Stomach (tissue), 19 donors: ENCODE results near the gene ZNF227. TPM values are rescaled to one million over a fixed set of nuclear protein-coding genes. Genes with fewer than 3 reads are reported as not detected.
A peak's percentile ranks its signal among the peaks of the same experiment; 100 is the strongest.

ENCODE experiments used
- DNase-seq, 2 donors: peaks; one replicate each; pipeline versions ENCODE4 v3.0.0 to v3.0.0-alpha.2; 2013 to 2019
- H3K27ac ChIP-seq, 5 donors: fragments of 200-600 bp in 4 of 5; sonication (generic) in 4 of 5; one replicate each; pipeline ENCODE4 v1.5.1; 2013 to 2019; ENCODE audit warnings: mild to moderate bottlenecking in 1 of 5, moderate library complexity in 1 of 5
- H3K27me3 ChIP-seq, 3 donors: fragments of 200-600 bp; sonication (generic); one replicate each; pipeline ENCODE4 v1.5.1; 2017 to 2019; ENCODE audit warnings: mixed run types in 1 of 3
- H3K36me3 ChIP-seq, 4 donors: fragments of 200-600 bp; sonication (generic); 1 replicate in 3 of 4; 2 replicates in 1 of 4; pipeline ENCODE4 v1.5.1; 2016 to 2019
- H3K4me1 ChIP-seq, 4 donors: fragments of 200-600 bp; sonication (generic); one replicate each; pipeline ENCODE4 v1.5.1; 2016 to 2019
- H3K4me3 ChIP-seq, 4 donors: fragments of 200-600 bp; sonication (generic) in 3 of 4; one replicate each; pipeline ENCODE4 v1.5.1; 2016 to 2019; ENCODE audit warnings: mild to moderate bottlenecking in 1 of 4
- H3K9me3 ChIP-seq, 4 donors: fragments of 200-600 bp; sonication (generic); one replicate each; pipeline ENCODE4 v1.5.1; 2016 to 2019
- EP300 ChIP-seq: sonication (generic); formaldehyde crosslinking; IDR thresholded peaks from one replicate; pipeline ENCODE4 v1.6.1; 2017; ENCODE audit warnings: antibody characterized with exemption
- POLR2A ChIP-seq, 4 donors: fragments of 450-650 bp; IDR thresholded peaks; one replicate each; pipeline ENCODE4 v1.6.1; 2016; ENCODE audit warnings: antibody characterized with exemption in 4 of 4, control low read depth in 2 of 4, mild to moderate bottlenecking in 1 of 4, moderate library complexity in 1 of 4
- POLR2AphosphoS5 ChIP-seq, 3 donors: sonication (generic); formaldehyde crosslinking; IDR thresholded peaks; one replicate each; pipeline ENCODE4 v1.6.1; 2016; ENCODE audit warnings: antibody characterized with exemption in 3 of 3
- WGBS, 5 donors: extraction: QIAGEN DNeasy Blood & Tissue Kit in 3 of 5; methylation state at CpG; one replicate each; pipeline versions ENCODE4 v1.1.5 to v1.1.7; 2013 to 2018; 5-methylcytosine and 5-hydroxymethylcytosine counted together
- intact Hi-C: fragments of 100-400 bp; cut with DNase I; formaldehyde crosslinking; loops from one replicate; pipeline ENCODE4 v1.15.1; 2023; ENCODE audit warnings: low total_unique reads
- long read RNA-seq, 10 donors: transcript quantifications; one replicate each; lab custom pipeline, GENCODE V29; 2026
- polyA plus RNA-seq, 3 donors: library from polyadenylated mRNA; stranded (reverse); fragments of 200-250 nt; gene quantifications; one replicate each; pipeline ENCODE4 v1.2.3, GENCODE V29; 2013
- total RNA-seq, 5 donors: library from RNA; depleted of rRNA; stranded (reverse); fragments of >200 nt; gene quantifications; one replicate each; pipeline versions ENCODE4 v1.1.0 to v1.2.3, GENCODE V29; 2014 to 2016
- TF ChIP-seq, protein P1 (sequence below), 7 experiments: fragments of 450-650 bp in 4 of 7; fragments of 200-600 bp in 3 of 7; sonication (generic) in 3 of 7; IDR thresholded peaks; one replicate each; pipeline ENCODE4 v1.5.1; 2016 to 2019; ENCODE audit warnings: antibody characterized with exemption in 7 of 7, control low read depth in 2 of 7, mild to moderate bottlenecking in 1 of 7
- donor health status: healthy with polysubstance abuse.
- donor health status: Bipolar disorder and iron deficiency.
- donor health status: healthy.

ZNF227 gene
- 10 to 100 TPM in 2 of 5 donors, 1 to 10 TPM in 1, under 1 TPM in 2; 0.58 to 31.9 (median 6.7) TPM for total RNA-seq
- polyA plus RNA-seq, result 1 to 10 TPM; 3.1 to 7.9 (median 3.5) TPM
- long read RNA-seq, donor 1, result 0 reads
- long read RNA-seq, donor 2, partial matches to known transcripts, result 0 of 1 reads
- long read RNA-seq, donor 2, other reads (novel, unspliced or antisense), result 0 of 1 reads
- long read RNA-seq, donor 3, partial matches to known transcripts, result 0 of 1 reads
- long read RNA-seq, donor 3, other reads (novel, unspliced or antisense), result 0 of 1 reads
- long read RNA-seq, donor 4, result 0 reads
- long read RNA-seq, donor 5, partial matches to known transcripts, result 0 of 2 reads
- long read RNA-seq, donor 5, other reads (novel, unspliced or antisense), result 0 of 2 reads
- long read RNA-seq, donor 6, partial matches to known transcripts, result 0 of 2 reads
- long read RNA-seq, donor 6, other reads (novel, unspliced or antisense), result 0 of 2 reads
- long read RNA-seq, donor 7, partial matches to known transcripts, result 0 of 1 reads
- long read RNA-seq, donor 7, other reads (novel, unspliced or antisense), result 0 of 1 reads
- long read RNA-seq, donor 8, partial matches to known transcripts, result 0 of 1 reads
- long read RNA-seq, donor 8, other reads (novel, unspliced or antisense), result 0 of 1 reads
- long read RNA-seq, donor 9, partial matches to known transcripts, result 0 of 3 reads
- long read RNA-seq, donor 9, other reads (novel, unspliced or antisense), result 0 of 3 reads
- long read RNA-seq, donor 10, partial matches to known transcripts, result 0 of 1 reads
- long read RNA-seq, donor 10, other reads (novel, unspliced or antisense), result 0 of 1 reads

DNA sequence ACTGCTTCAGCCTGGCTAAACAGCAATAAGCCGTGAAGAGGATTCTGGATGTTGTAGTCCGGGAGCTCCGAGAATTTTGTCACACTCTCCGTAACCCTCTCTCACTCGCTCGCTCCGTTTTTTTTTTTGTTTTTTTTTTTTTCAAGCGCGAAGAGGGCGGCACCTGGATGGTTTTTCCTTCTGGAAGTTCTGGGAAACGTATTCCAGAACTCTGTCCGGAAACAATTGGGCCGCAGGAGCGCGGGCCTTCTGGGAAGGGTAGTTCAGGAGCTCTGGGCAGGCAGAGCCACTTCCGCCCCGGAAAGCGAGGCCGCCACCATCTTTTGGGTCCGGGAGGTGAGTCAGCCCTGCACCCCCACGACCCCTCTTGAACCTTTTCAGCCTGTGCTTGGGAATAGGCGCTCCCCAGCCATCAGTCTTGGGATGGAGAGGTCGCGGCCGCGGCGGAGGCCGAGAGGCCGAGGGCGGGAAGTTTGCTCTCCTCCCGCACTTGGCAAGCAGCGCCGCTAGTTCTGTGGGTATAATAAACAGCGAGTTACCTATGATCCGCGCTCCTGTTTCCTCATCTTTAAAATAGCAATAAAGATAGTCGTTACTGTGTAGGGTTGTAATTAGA, at the start of gene ZNF227:
Gene ZNF227 (plus strand): TSS at position 283 of the 616 bp plus-strand sequence. CDS start 5,261 bp downstream, outside the sequence.
- Histone ChIP-seq H3K36me3 (peaks cover 0 to 32% (median 30%) of the 10 kb centered on the region in 4 donors), H3K27me3 (no peaks in the 10 kb centered on the region), H3K9me3 (peaks cover 0 to 12% (median 5%) of the 10 kb centered on the region in 4 donors), H3K4me1 (peaks cover 0 to 23% (median 11%) of the 10 kb centered on the region in 4 donors), H3K27ac (peak within 1 kb of the TSS; percentile 86 to 95 (median 88)), H3K4me3 (peak within 1 kb of the TSS; percentile 79 to 87 (median 82))
- WGBS, 5 donors, result 0 to 1% (median 0%) methylated on average over 34 to 37 of the region's 37 CpGs
- intact Hi-C loops, result no loop called here
- TF ChIP-seq, protein P1, sequence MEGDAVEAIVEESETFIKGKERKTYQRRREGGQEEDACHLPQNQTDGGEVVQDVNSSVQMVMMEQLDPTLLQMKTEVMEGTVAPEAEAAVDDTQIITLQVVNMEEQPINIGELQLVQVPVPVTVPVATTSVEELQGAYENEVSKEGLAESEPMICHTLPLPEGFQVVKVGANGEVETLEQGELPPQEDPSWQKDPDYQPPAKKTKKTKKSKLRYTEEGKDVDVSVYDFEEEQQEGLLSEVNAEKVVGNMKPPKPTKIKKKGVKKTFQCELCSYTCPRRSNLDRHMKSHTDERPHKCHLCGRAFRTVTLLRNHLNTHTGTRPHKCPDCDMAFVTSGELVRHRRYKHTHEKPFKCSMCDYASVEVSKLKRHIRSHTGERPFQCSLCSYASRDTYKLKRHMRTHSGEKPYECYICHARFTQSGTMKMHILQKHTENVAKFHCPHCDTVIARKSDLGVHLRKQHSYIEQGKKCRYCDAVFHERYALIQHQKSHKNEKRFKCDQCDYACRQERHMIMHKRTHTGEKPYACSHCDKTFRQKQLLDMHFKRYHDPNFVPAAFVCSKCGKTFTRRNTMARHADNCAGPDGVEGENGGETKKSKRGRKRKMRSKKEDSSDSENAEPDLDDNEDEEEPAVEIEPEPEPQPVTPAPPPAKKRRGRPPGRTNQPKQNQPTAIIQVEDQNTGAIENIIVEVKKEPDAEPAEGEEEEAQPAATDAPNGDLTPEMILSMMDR (IDR thresholded peaks at IDR 0.05), result no peak
- TF ChIP-seq POLR2AphosphoS5 (IDR thresholded peaks at IDR 0.05) (peak; percentile 71 to 92 (median 74)), EP300 (peak; percentile 16)
- DNase-seq, result peak; percentile 89 to 98

DNA sequence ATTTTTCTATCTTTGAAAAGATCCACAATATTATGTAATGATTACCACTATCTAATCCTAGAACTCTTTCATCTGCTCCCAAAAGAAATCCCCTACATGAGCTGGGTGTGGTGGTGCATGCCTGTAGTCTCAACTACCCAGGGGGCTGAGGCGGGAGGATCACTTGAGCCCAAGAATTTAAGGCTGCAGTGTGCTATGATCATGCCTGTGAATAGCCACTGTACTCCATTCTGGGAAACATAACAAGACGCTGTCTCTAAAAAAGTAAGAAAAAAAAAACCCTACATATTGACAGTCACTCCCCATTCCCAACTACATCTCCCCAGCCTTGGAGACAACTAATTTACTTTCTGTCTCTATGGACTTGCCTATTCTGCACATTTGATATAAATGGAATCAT, 48.5 kb upstream of the ZNF227 start:
- Histone ChIP-seq H3K27ac (no peak overlapping the region), H3K4me1 (peaks cover 7 to 22% (median 15%) of the 10 kb centered on the region in 4 donors), H3K27me3 (no peaks in the 10 kb centered on the region), H3K36me3 (peaks cover 5 to 28% (median 24%) of the 10 kb centered on the region in 4 donors), H3K9me3 (peaks cover 19 to 81% (median 54%) of the 10 kb centered on the region in 4 donors), H3K4me3 (no peak overlapping the region)
- WGBS, 5 donors, result 91 to 98% (median 93%) methylated on average over 2 of the region's 2 CpGs
- no peak for DNase-seq
- no peak for TF ChIP-seq POLR2AphosphoS5 (IDR thresholded peaks at IDR 0.05)
- no peak for TF ChIP-seq POLR2A (IDR thresholded peaks at IDR 0.05)
- TF ChIP-seq, protein P1 (IDR thresholded peaks at IDR 0.05), result no peak
- no peak for TF ChIP-seq EP300
- intact Hi-C loops, result no loop called here

- H3K27ac ChIP-seq, result peak overlapping the region in 4 of 5 donors; percentile 84 to 89 (median 86)
- DNase-seq, result no peak
- TF ChIP-seq POLR2AphosphoS5 (IDR thresholded peaks at IDR 0.05) (no peak), EP300 (no peak), POLR2A (IDR thresholded peaks at IDR 0.05) (no peak)
- TF ChIP-seq, protein P1 (IDR thresholded peaks at IDR 0.05), result no peak
- WGBS, 5 donors, result 52 to 74% (median 65%) methylated on average over 3 of the region's 3 CpGs
- peaks cover 5 to 32% (median 29%) of the 10 kb centered on the region in 4 donors for H3K36me3 ChIP-seq
- peaks cover 19 to 81% (median 53%) of the 10 kb centered on the region in 4 donors for H3K9me3 ChIP-seq
- H3K4me1 ChIP-seq, result peaks cover 7 to 22% (median 15%) of the 10 kb centered on the region in 4 donors
- intact Hi-C loops, result no loop called here
- H3K4me3 ChIP-seq, result peak overlapping the region; percentile 72 to 83 (median 81)
- no peaks in the 10 kb centered on the region for H3K27me3 ChIP-seq
These were observed 48.0 kb upstream of the ZNF227 start for GRCh38 chr19:44164327-44164672.
